Astrocyte of the spinal cord (primary cell): ENCODE data around the gene FLVCR2.

ENCODE experiments used
- DNase-seq: peaks from one replicate; pipeline ENCODE4 v3.0.0; 2011; ENCODE audit warnings: low read depth, low spot score
- H3K4me3 ChIP-seq: 2 replicates; pipeline ENCODE4 v1.5.1; 2011; ENCODE audit warnings: low read depth, mild to moderate bottlenecking, low read length, moderate library complexity
- in situ Hi-C: cut with HindIII; loops from 2 replicates; pipeline ENCODE4 v1.10.0; 2017; ENCODE audit warnings: low sequenced_read_pairs
- TF ChIP-seq, protein P1 (sequence below): IDR thresholded peaks from 2 replicates; pipeline ENCODE4 v1.5.1; 2012; ENCODE audit warnings: low read depth, mild to moderate bottlenecking, low read length, inconsistent platforms

The FLVCR2 gene

DNA sequence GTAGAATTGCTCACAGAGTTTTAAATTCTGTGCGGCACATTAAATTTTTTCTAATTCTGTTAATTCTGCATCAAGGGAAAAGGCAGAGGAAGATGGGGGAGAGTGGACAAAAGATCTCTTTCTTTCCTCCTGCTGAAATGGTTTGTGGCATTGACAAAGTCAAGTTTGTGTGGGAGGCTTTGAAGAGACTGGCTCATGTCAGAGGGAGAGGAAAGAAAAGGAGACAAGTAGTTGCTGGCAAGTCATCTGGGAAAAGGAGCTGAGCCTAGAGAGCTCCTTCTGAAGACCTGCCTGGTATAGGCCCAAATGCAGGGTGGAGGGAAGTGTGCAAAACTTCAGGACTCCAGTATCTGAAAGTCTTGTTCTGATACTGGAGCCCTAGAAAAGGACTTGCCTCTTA lies 119.0 kb downstream of the FLVCR2 start:
- no peak for DNase-seq
- TF ChIP-seq, protein P1, sequence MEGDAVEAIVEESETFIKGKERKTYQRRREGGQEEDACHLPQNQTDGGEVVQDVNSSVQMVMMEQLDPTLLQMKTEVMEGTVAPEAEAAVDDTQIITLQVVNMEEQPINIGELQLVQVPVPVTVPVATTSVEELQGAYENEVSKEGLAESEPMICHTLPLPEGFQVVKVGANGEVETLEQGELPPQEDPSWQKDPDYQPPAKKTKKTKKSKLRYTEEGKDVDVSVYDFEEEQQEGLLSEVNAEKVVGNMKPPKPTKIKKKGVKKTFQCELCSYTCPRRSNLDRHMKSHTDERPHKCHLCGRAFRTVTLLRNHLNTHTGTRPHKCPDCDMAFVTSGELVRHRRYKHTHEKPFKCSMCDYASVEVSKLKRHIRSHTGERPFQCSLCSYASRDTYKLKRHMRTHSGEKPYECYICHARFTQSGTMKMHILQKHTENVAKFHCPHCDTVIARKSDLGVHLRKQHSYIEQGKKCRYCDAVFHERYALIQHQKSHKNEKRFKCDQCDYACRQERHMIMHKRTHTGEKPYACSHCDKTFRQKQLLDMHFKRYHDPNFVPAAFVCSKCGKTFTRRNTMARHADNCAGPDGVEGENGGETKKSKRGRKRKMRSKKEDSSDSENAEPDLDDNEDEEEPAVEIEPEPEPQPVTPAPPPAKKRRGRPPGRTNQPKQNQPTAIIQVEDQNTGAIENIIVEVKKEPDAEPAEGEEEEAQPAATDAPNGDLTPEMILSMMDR = no peak
- no peak overlapping the region for H3K4me3 ChIP-seq
- in situ Hi-C loops = no loop called here
